PC-9 (cell line): Measurements from ENCODE around the gene LRRC47.

Source experiments
- EZH2 ChIP-seq: fragments of 200-600 bp; sonication (generic); IDR thresholded peaks from 2 replicates; pipeline ENCODE4 v1.8.0; 2017; ENCODE audit warnings: antibody characterized with exemption, low read depth
- TF ChIP-seq, protein P1 (sequence below): fragments of 200-600 bp; sonication (generic); conservative IDR thresholded peaks from 2 replicates; pipeline ENCODE4 v1.6.1; 2017; ENCODE audit warnings: mixed run types, antibody characterized with exemption, mild to moderate bottlenecking, moderate library complexity

DNA sequence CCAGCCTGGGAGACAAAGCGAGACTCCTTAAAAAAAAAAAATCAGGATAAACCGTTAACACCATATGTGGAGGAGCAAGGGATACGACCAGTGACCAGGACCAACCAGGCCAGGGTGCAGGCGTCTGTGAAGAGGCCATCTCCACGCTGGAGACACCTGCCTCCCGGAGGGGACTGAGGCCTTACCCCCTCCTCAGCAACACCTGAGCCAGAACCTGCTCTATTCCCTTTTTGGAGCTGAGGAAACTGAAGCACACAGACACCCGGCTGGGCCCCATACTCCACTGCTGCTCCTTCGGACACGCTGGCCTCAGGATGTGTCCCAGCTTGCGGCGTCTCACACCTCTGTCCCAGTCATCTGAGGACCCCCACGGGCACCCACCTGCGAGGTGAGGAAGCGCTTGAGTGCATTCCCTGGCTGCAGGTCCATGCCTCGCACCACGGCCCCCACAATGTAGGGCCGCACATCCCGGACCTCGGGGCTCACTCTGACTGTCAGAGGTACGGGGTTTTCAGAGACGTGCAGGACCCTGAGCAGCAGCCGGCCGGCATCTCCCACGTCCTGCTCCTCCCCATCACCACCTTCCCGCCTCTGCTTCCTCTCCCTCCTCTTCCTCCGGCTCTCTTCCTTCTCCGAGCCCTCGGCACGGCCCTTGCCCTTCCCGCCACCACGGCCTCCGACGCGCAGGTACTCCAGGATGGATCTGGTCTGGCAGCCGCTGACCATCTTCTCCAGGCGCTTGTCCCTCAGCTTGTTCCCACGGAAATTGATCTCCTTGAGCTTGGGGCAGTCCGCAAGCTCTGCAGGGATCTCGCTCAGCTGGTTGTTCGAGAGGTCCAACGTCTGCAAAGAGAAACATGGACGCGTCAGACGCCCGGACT is 9.6 kb downstream of the LRRC47 start:
- TF ChIP-seq EZH2, result no peak
- TF ChIP-seq, protein P1, sequence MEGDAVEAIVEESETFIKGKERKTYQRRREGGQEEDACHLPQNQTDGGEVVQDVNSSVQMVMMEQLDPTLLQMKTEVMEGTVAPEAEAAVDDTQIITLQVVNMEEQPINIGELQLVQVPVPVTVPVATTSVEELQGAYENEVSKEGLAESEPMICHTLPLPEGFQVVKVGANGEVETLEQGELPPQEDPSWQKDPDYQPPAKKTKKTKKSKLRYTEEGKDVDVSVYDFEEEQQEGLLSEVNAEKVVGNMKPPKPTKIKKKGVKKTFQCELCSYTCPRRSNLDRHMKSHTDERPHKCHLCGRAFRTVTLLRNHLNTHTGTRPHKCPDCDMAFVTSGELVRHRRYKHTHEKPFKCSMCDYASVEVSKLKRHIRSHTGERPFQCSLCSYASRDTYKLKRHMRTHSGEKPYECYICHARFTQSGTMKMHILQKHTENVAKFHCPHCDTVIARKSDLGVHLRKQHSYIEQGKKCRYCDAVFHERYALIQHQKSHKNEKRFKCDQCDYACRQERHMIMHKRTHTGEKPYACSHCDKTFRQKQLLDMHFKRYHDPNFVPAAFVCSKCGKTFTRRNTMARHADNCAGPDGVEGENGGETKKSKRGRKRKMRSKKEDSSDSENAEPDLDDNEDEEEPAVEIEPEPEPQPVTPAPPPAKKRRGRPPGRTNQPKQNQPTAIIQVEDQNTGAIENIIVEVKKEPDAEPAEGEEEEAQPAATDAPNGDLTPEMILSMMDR, result no peak
